NCI-H128 (cell line): ENCODE results near the gene DCC.

Source experiments
- DNase-seq: peaks from one replicate; lab custom pipeline; 2025; ENCODE audit not compliant: unreplicated experiment; lab: John Stamatoyannopoulos, UW

The DCC gene

DNA sequence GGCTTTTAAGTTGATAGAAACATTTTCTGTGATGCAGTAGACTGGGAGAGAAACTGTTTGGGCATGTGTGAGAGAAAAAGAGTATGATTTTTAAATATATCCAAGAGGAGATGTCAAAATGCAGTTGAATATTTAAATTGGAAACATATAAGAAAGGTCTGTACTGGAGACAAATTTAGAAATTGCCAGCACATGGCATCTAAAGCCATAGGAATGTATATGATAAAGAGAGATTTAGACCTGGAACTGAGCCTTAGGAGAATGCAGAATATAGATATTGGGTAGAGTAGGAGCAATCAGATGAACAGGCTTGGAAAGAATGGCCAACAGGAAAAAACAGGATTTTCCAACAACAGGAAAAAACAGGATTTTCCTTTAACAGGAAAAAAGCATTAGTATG lies 1203.7 kb downstream of the DCC start:
- DNase-seq, result no peak

GRCh38 chr18:53544917-53545316 lies 1204.9 kb downstream of the DCC start:
- DNase-seq, result no peak

GRCh38 chr18:53551868-53552426 lies 1212.0 kb downstream of the DCC start:
- no peak for DNase-seq

DNA sequence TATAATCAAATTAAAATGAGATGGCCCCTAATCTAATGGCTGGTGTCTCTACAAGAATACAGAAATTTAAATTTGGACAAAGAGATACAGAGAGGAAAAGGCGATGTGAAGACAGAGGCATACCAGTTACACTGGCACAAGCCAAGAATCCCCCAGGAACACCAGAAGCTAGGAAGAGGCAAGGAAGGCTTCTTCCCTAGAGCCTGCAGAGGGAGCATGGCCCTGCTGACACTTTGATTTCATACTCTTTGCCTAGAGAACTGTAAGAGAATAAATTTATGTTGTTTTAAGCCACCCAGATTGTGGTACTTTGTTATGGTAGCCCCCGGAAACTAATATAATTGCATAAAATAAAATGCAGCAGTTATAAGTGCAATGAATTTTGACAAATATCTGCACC lies 1213.0 kb downstream of the DCC start:
- no peak for DNase-seq

DNA sequence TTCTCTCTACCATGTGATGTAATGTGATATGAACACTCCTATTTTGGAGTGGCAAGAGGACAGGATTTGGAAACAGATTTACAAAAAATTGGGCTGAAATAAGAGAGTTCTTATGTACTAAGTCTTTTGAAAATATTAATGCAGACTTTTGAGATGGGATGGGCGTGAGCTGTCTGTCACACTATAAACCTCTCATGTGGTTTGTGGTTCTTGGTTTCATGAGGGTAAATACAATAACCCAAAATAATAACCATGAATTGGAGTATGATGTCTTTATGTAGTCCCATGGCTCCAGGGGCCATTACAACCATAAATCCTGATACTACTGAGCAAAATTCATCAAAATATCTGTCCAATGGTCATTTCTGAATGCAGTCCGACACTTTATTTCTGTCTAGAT lies 1216.5 kb downstream of the DCC start:
- no peak for DNase-seq

DNA sequence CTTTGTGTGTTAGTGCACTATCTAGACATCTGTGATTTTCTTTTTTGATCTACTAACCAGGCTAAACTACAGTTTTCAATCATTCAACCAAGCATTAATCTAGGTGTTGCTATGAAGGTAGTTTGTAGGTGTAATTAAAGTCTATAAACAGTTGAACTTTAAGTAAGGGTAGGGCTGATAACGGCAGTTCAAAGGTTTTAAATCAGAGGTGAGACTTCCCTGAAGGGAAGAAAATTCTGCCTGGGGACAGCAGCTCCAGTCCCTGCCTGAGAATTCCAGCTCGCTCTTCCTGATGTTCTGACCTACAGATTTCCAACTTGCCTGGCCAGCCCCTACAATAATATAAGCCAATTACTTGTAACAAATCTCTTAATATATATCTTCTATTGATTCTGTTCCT lies 1220.5 kb downstream of the DCC start:
- DNase-seq, result no peak

DNA sequence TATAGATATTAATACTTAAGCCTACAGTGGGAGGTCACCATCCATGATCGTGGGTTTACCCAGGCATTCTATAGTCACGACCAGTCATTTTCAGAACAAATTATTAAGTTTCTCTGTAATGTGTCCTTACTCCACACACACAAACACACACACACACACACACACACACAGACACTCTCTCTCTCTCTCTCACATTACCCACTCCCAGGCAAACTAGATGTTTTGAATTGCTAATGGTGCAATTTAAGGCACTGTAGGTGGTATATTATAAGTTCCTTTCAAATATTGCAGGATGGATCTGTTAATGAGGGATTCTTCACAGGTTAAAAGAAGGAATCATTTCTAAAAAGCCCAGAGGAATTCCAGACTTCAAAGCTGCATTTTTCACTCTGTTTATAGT lies 1226.6 kb downstream of the DCC start:
- DNase-seq, result no peak

DNA sequence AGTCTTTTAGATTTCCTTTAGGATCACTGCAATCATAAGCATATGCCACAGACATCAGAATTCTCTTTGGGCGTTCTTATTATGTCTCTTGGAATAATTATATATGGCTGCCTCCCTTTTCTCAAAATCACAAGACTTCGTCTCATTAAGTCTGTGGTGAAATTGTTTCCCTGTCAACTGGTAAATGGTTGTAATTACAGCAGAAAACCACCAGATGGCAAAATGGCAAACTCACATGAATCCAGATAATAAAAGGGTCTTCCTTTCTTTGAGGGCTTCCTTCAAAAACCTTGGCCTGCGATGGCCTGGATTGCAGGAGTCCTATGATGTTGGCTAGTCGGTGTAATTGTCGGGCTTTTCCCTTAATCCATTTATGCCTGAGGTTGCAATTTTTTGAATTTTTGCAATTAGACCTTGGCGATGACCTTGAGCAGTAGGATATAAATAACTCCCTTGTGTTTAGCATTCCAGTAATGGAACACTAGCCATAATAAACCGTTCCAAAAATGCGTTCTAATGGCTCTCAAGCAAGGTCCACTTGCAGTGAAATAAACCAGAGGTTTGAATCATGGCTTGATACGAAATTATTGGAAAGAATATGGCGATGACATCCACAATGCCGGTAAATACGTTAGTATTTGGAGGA lies 1228.1 kb downstream of the DCC start:
- DNase-seq, result no peak
